ENCODE results near the gene HOTAIR. TPM values are rescaled to one million over a fixed set of nuclear protein-coding genes. Genes with fewer than 3 reads are reported as not detected.

Gene HOTAIR
- polyA plus RNA-seq, 1 experiment: 11.4 TPM

GRCh38 chr12:53993162-53994008 is 18.6 kb upstream of the HOTAIR start:
- TF ChIP-seq, protein P1, sequence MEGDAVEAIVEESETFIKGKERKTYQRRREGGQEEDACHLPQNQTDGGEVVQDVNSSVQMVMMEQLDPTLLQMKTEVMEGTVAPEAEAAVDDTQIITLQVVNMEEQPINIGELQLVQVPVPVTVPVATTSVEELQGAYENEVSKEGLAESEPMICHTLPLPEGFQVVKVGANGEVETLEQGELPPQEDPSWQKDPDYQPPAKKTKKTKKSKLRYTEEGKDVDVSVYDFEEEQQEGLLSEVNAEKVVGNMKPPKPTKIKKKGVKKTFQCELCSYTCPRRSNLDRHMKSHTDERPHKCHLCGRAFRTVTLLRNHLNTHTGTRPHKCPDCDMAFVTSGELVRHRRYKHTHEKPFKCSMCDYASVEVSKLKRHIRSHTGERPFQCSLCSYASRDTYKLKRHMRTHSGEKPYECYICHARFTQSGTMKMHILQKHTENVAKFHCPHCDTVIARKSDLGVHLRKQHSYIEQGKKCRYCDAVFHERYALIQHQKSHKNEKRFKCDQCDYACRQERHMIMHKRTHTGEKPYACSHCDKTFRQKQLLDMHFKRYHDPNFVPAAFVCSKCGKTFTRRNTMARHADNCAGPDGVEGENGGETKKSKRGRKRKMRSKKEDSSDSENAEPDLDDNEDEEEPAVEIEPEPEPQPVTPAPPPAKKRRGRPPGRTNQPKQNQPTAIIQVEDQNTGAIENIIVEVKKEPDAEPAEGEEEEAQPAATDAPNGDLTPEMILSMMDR (IDR thresholded peaks at IDR 0.05; ENCODE audit: insufficient read depth, low read depth, low read length): no peak
- POLR2A ChIA-PET: no interaction called here
- Histone ChIP-seq H3K36me3 (ENCODE audit: control insufficient read depth, insufficient read depth, low read length) (no peaks in the 10 kb centered on the region; the same call in 1 of the 2 replicates), H3K27me3 (ENCODE audit: control insufficient read depth, insufficient read depth, low read length) (peaks cover 11% of the 10 kb centered on the region), H3K4me3 (ENCODE audit: low read depth, low read length) (no peak overlapping the region)
- CTCF ChIA-PET: interaction anchor here (0.5 to 4.3 kb wide), 6 partner anchors 9 to 250 kb away, joined by 3 to 31 read pairs (median 4); no protein-coding TSS in a partner anchor
- DNase-seq (ENCODE audit: low read depth): no peak

DNA sequence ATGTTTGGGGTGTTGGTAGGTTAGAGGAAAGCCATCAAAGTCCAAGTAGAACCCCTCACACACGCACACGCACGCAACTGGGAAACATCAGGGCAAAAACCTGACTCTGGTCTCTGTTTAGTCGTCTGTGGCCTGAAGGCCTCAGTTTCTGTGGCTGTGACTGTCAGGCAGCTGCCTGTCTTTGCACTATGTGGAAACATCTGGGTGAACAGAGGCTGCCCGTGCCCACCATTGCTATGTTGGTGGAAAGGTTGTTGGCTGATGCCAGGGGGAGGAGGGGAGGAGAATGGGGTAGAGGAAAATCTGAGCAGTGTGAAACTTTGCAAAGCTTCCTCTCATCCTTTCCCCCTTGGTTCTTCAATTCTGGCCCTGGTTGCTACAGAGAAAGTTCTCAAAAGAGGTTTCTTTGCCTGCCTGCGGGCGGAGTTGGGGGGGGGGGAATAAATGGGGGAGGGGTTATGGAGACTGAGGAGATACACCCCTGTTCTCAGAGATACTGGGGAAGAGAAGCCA is 17.7 kb upstream of the HOTAIR start:
- CTCF ChIA-PET: interaction anchor here (0.8 to 4.3 kb wide), 8 partner anchors 8 to 246 kb away, joined by 3 to 31 read pairs (median 6); partner anchors contain the start of gene HOXC9
- TF ChIP-seq, protein P1 (IDR thresholded peaks at IDR 0.05; ENCODE audit: insufficient read depth, low read depth, low read length): no peak
- Histone ChIP-seq H3K4me3 (ENCODE audit: low read depth, low read length) (no peak overlapping the region), H3K36me3 (ENCODE audit: control insufficient read depth, insufficient read depth, low read length) (no peaks in the 10 kb centered on the region; the same call in 1 of the 2 replicates), H3K27me3 (ENCODE audit: control insufficient read depth, insufficient read depth, low read length) (peaks cover 11% of the 10 kb centered on the region)
- no peak for DNase-seq (ENCODE audit: low read depth)
- POLR2A ChIA-PET: no interaction called here

- CTCF ChIA-PET: interaction anchor here (0.8 to 4.3 kb wide), 8 partner anchors 9 to 244 kb away, joined by 3 to 31 read pairs (median 6); partner anchors contain the start of genes HOXC8 and HOXC9
- TF ChIP-seq, protein P1 (IDR thresholded peaks at IDR 0.05; ENCODE audit: insufficient read depth, low read depth, low read length): no peak
- no peaks in the 10 kb centered on the region; the same call in 1 of the 2 replicates for H3K36me3 ChIP-seq (ENCODE audit: control insufficient read depth, insufficient read depth, low read length)
- H3K27me3 ChIP-seq (ENCODE audit: control insufficient read depth, insufficient read depth, low read length): peaks cover 11% of the 10 kb centered on the region
- no peak overlapping the region for H3K4me3 ChIP-seq (ENCODE audit: low read depth, low read length)
- no peak for DNase-seq (ENCODE audit: low read depth)
- POLR2A ChIA-PET: no interaction called here
Observed at GRCh38 chr12:53991077-53991460, 16.3 kb upstream of the HOTAIR start.

DNA sequence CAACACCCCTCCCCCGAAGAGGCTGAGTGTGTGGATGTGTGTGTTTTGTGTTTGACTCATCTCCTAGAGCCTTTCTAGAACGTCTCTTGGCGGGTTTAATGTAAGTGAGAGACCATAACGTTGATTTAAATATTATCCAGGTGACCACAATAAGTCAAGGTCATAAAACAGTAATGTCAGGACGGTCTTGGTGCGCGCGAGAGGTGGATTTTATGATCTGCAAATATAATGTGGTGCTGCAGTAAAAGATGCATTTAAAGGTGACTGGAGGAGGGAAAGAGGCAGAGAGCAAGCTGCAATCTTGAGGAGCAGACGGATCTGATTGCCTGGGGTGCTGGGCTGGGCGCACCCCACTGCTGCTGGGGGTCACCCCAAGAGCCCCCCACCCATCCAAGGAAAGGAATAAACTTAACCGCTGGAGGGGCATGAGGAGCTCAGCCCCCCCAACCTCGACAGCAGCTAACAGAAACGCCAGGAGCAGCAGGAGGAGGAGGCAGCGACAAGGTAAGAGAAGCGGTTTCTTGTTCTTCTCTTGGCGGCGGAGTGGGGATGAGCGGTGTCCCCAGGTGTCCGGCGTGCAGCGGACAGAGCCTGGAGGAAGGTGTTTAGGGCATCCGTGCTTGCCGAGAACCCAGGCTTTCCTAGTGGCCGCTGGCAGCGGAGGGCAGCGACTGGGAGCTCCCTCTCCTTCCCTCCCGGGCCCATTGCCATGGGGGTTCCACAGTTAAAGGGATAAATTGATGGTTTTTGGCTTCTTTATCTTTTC is 15.7 kb upstream of the HOTAIR start:
- no peak for DNase-seq (ENCODE audit: low read depth)
- no peak overlapping the region for H3K4me3 ChIP-seq (ENCODE audit: low read depth, low read length)
- TF ChIP-seq, protein P1 (IDR thresholded peaks at IDR 0.05; ENCODE audit: insufficient read depth, low read depth, low read length): no peak
- H3K27me3 ChIP-seq (ENCODE audit: control insufficient read depth, insufficient read depth, low read length): peaks cover 11% of the 10 kb centered on the region
- ChIA-PET CTCF (interaction anchor here (1.2 to 4.3 kb wide), 4 partner anchors 10 to 224 kb away, joined by 5 to 31 read pairs (median 12); partner anchors contain the start of gene HOXC9), POLR2A (no interaction called here)
- no peaks in the 10 kb centered on the region; the same call in 1 of the 2 replicates for H3K36me3 ChIP-seq (ENCODE audit: control insufficient read depth, insufficient read depth, low read length)

Data from BJ (cell line).